ENCODE results near the gene SCNN1G. TPM values are rescaled to one million over a fixed set of nuclear protein-coding genes. Genes with fewer than 3 reads are reported as not detected.
A peak's percentile ranks its signal among the peaks of the same experiment; 100 is the strongest.

The SCNN1G gene
- total and polyA plus RNA-seq, 8 donors, result 0.60 to 8.9 (median 3.8) TPM

DNA sequence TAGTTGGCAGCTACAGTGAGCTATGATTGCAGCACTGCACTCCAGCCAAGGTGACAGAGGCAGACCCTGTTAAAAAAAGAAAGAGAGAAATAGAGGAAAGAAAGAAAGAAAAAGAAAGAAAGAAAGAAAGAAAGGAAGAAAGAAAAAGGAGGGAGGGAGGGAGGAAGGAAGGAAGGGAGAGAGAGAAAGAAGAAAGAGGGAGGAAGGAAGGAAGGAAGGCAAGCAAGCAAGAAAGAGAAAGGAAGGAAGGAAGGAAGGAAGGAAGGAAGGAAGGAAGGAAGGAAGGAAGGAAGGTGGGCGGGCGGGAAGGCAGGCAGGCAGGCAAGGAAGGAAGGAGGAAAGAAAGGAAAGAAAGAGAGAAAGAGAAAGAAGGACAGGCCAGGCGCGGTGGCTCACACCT is 1.0 kb upstream of the SCNN1G start:
- ATAC-seq (no peak), DNase-seq (no peak), FAIRE-seq (no peak)
- intact Hi-C loops (cut with DNase I), result loop anchor here in 2 of 3 donors (5.0 to 10.0 kb wide), 2 partner anchors 251 to 253 kb away; no protein-coding TSS in a partner anchor
- TF ChIP-seq CTCF (IDR thresholded peaks at IDR 0.05), result no peak
- H3K27ac ChIP-seq, result no peak overlapping the region
- H3K27me3 ChIP-seq, result no peaks in the 10 kb centered on the region
- H3K4me3 ChIP-seq, result no peak overlapping the region
- no peaks in the 10 kb centered on the region for H3K36me3 ChIP-seq
- WGBS, 2 donors, result 81 to 86% methylated on average over 4 of the region's 4 CpGs
- no peaks in the 10 kb centered on the region for H3K9me3 ChIP-seq
- H3K4me1 ChIP-seq, result peaks cover 0 to 10% (median 0%) of the 10 kb centered on the region in 3 donors

- DNase-seq (peak; percentile 84 to 99 (median 96)), FAIRE-seq (no peak), ATAC-seq (peak; percentile 96 to 99 (median 99))
- Histone ChIP-seq H3K4me1 (peaks cover 0 to 10% (median 0%) of the 10 kb centered on the region in 3 donors), H3K4me3 (peak overlapping the region; percentile 11 to 61 (median 51)), H3K27ac (no peak overlapping the region), H3K36me3 (no peaks in the 10 kb centered on the region), H3K27me3 (no peaks in the 10 kb centered on the region), H3K9me3 (no peaks in the 10 kb centered on the region)
- TF ChIP-seq CTCF (IDR thresholded peaks at IDR 0.05), result peak; percentile 92 to 99 (median 98)
- intact Hi-C loops (cut with DNase I), result loop anchor here in 2 of 3 donors (5.0 to 10.0 kb wide), 2 partner anchors 250 to 253 kb away; no protein-coding TSS in a partner anchor
- 2 to 4% methylated on average over 28 to 33 of the region's 33 CpGs for WGBS, 2 donors
Observed at GRCh38 chr16:23182206-23182678, 303 bp upstream of the SCNN1G start.

- Histone ChIP-seq H3K27ac (no peak overlapping the region), H3K4me3 (peak overlapping the region in 3 of 4 donors; percentile 11 to 61 (median 45)), H3K9me3 (no peaks in the 10 kb centered on the region), H3K27me3 (no peaks in the 10 kb centered on the region), H3K36me3 (no peaks in the 10 kb centered on the region), H3K4me1 (peaks cover 0 to 10% (median 0%) of the 10 kb centered on the region in 3 donors)
- FAIRE-seq (no peak), DNase-seq (no peak), ATAC-seq (no peak)
- no peak for TF ChIP-seq CTCF (IDR thresholded peaks at IDR 0.05)
- WGBS, 2 donors, result 12 to 17% methylated on average over 4 of the region's 4 CpGs
- intact Hi-C loops (cut with DNase I), result loop anchor here in 2 of 3 donors (5.0 to 10.0 kb wide), 2 partner anchors 249 to 251 kb away; no protein-coding TSS in a partner anchor
Observed at GRCh38 chr16:23183543-23183862, 958 bp downstream of the SCNN1G start.

DNA sequence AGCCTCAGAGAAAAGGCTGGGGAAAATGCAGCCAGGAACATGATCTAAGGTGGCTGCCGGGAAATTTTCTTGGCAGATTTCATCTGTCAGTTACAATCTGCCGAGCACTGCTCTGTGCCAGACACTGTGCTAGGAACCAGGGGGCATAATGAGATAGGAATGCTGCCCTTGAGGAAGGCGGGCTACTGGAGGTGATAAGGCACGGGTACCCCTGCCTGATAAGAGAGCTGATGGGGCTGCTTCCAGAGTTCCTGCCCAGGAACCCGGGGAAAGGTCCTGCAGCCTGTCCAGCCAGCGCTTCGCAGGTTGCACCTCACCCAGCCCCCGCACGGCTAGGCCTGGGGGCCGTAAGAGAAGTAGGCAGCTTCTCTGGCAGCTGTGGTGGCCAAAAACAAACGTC is 3.1 kb downstream of the SCNN1G start:
- DNase-seq (peak; percentile 45 to 57 (median 51)), FAIRE-seq (no peak), ATAC-seq (peak in 3 of 4 donors; percentile 16 to 42 (median 22))
- no peak overlapping the region for H3K4me3 ChIP-seq
- H3K9me3 ChIP-seq, result no peaks in the 10 kb centered on the region
- peak overlapping the region in 1 of 4 donors; percentile 25 for H3K27ac ChIP-seq
- TF ChIP-seq CTCF (IDR thresholded peaks at IDR 0.05), result no peak
- peaks cover 0 to 10% (median 0%) of the 10 kb centered on the region in 3 donors for H3K4me1 ChIP-seq
- intact Hi-C loops (cut with DNase I), result loop anchor here in 1 of 3 donors (10.0 kb wide), 1 partner anchor 249 kb away; no protein-coding TSS in a partner anchor
- H3K36me3 ChIP-seq, result no peaks in the 10 kb centered on the region
- 8 to 12% methylated on average over 10 to 11 of the region's 11 CpGs for WGBS, 2 donors
- H3K27me3 ChIP-seq, result no peaks in the 10 kb centered on the region

- FAIRE-seq (no peak), DNase-seq (peak in 1 of 6 donors; percentile 58), ATAC-seq (no peak)
- Histone ChIP-seq H3K4me1 (peaks cover 0 to 10% (median 0%) of the 10 kb centered on the region in 3 donors), H3K27me3 (no peaks in the 10 kb centered on the region), H3K36me3 (no peaks in the 10 kb centered on the region), H3K4me3 (no peak overlapping the region), H3K27ac (peak overlapping the region in 1 of 4 donors; percentile 25), H3K9me3 (no peaks in the 10 kb centered on the region)
- WGBS, 2 donors, result 68 to 71% methylated on average over 24 of the region's 24 CpGs
- TF ChIP-seq CTCF (IDR thresholded peaks at IDR 0.05), result no peak
- intact Hi-C loops (cut with DNase I), result loop anchor here in 1 of 3 donors (10.0 kb wide), 1 partner anchor 249 kb away; no protein-coding TSS in a partner anchor
Observed at GRCh38 chr16:23186171-23186570, 3.6 kb downstream of the SCNN1G start.

Data from pancreas (tissue), 10 donors.